ENCODE results near the gene SLC22A23. TPM values are rescaled to one million over a fixed set of nuclear protein-coding genes. Genes with fewer than 3 reads are reported as not detected.

SLC22A23 gene
- total and polyA plus RNA-seq, 8 donors: 4.9 to 27.9 (median 14.2) TPM

GRCh38 chr6:3226042-3226441, 230.8 kb downstream of the SLC22A23 start:
- no peak for TF ChIP-seq CTCF (IDR thresholded peaks at IDR 0.05)
- no peaks in the 10 kb centered on the region for H3K27me3 ChIP-seq
- WGBS, 2 donors: 95 to 96% methylated on average over 10 of the region's 10 CpGs
- FAIRE-seq: no peak
- no peaks in the 10 kb centered on the region for H3K9me3 ChIP-seq
- H3K27ac ChIP-seq: no peak overlapping the region
- intact Hi-C loops (cut with DNase I): no loop called here
- no peak for ATAC-seq
- H3K36me3 ChIP-seq: no peaks in the 10 kb centered on the region
- DNase-seq: no peak
- peaks cover 3 to 8% (median 8%) of the 10 kb centered on the region in 3 donors for H3K4me1 ChIP-seq
- H3K4me3 ChIP-seq: peak overlapping the region in 1 of 4 donors; percentile 67

- no peak for DNase-seq
- intact Hi-C loops (cut with DNase I): no loop called here
- H3K9me3 ChIP-seq: no peaks in the 10 kb centered on the region
- no peak overlapping the region for H3K4me3 ChIP-seq
- 39 to 40% methylated on average over 4 of the region's 4 CpGs for WGBS, 2 donors
- H3K27ac ChIP-seq: no peak overlapping the region
- H3K36me3 ChIP-seq: no peaks in the 10 kb centered on the region
- no peak for TF ChIP-seq CTCF (IDR thresholded peaks at IDR 0.05)
- ATAC-seq: no peak
- H3K4me1 ChIP-seq: peaks cover 0 to 4% (median 4%) of the 10 kb centered on the region in 3 donors
- no peak for FAIRE-seq
- no peaks in the 10 kb centered on the region for H3K27me3 ChIP-seq
These were observed 234.3 kb downstream of the SLC22A23 start for GRCh38 chr6:3222506-3223038.

GRCh38 chr6:3221578-3221977, 235.3 kb downstream of the SLC22A23 start:
- H3K27ac ChIP-seq: no peak overlapping the region
- ATAC-seq: no peak
- TF ChIP-seq CTCF (IDR thresholded peaks at IDR 0.05): no peak
- no peaks in the 10 kb centered on the region for H3K36me3 ChIP-seq
- no peaks in the 10 kb centered on the region for H3K27me3 ChIP-seq
- H3K4me1 ChIP-seq: no peaks in the 10 kb centered on the region
- no peaks in the 10 kb centered on the region for H3K9me3 ChIP-seq
- 88 to 92% methylated on average over 4 of the region's 4 CpGs for WGBS, 2 donors
- DNase-seq: no peak
- no peak for FAIRE-seq
- intact Hi-C loops (cut with DNase I): no loop called here
- no peak overlapping the region for H3K4me3 ChIP-seq

- ATAC-seq (no peak), DNase-seq (no peak), FAIRE-seq (no peak)
- H3K4me3 ChIP-seq: no peak overlapping the region
- no peaks in the 10 kb centered on the region for H3K36me3 ChIP-seq
- H3K9me3 ChIP-seq: no peaks in the 10 kb centered on the region
- WGBS, 2 donors: 83 to 84% methylated on average over 2 of the region's 2 CpGs
- H3K27ac ChIP-seq: no peak overlapping the region
- intact Hi-C loops (cut with DNase I): no loop called here
- H3K27me3 ChIP-seq: no peaks in the 10 kb centered on the region
- H3K4me1 ChIP-seq: no peaks in the 10 kb centered on the region
- no peak for TF ChIP-seq CTCF (IDR thresholded peaks at IDR 0.05)
These were observed 236.5 kb downstream of the SLC22A23 start for GRCh38 chr6:3220366-3220765.

Other genes with a start within 250 kb of the SLC22A23 start
- gene TUBB2B, start 229.4 kb downstream of the SLC22A23 start, total RNA-seq: 10 to 100 TPM in 2 of 6 donors, 1 to 10 TPM in 4; 1.9 to 17.6 (median 5.7) TPM
- gene TUBB2B, start 229.4 kb downstream of the SLC22A23 start, polyA plus RNA-seq: 1 to 10 TPM; 3.8 to 6.1 TPM
- gene PSMG4, start 198.1 kb downstream of the SLC22A23 start, total RNA-seq: 10 to 100 TPM; 10.6 to 18.0 (median 15.5) TPM
- gene PSMG4, start 198.1 kb downstream of the SLC22A23 start, polyA plus RNA-seq: 10 to 100 TPM; 23.7 to 40.5 TPM